Mesenchymal stem cell (in vitro differentiated cells and primary cell): ENCODE data around the gene G3BP2.

Experiments used
- DNase-seq: peaks from one replicate; pipeline ENCODE4 v3.0.0-alpha.2; 2013
- H2AFZ ChIP-seq: one replicate; pipeline ENCODE4 v1.6.1; 2013; ENCODE audit warnings: low read depth, mild to moderate bottlenecking, control low read depth, inconsistent platforms, low read length, moderate library complexity
- H2AK5ac ChIP-seq: 2 replicates; pipeline ENCODE4 v1.6.1; 2013; ENCODE audit warnings: low read length, moderate library complexity, mild to moderate bottlenecking, inconsistent platforms; ENCODE audit not compliant: severe bottlenecking
- H2BK120ac ChIP-seq: one replicate; pipeline ENCODE4 v1.6.1; 2013; ENCODE audit warnings: low read depth, mild to moderate bottlenecking, inconsistent platforms, low read length, moderate library complexity
- H2BK12ac ChIP-seq, 2 experiments: one replicate each; pipeline ENCODE4 v1.6.1; 2013; ENCODE audit warnings: inconsistent platforms in 2 of 2, low read length in 2 of 2, mild to moderate bottlenecking in 2 of 2, moderate library complexity in 2 of 2, control low read depth in 1 of 2
- H2BK15ac ChIP-seq: one replicate; pipeline ENCODE4 v1.6.1; 2013; ENCODE audit warnings: mild to moderate bottlenecking, low read depth, inconsistent platforms; ENCODE audit not compliant: poor library complexity, severe bottlenecking
- H2BK5ac ChIP-seq: 2 replicates; pipeline ENCODE4 v1.6.1; 2013; ENCODE audit warnings: low read depth, mild to moderate bottlenecking, low read length, control low read depth, inconsistent platforms; ENCODE audit not compliant: poor library complexity, severe bottlenecking
- H3K14ac ChIP-seq, 2 experiments: one replicate each; pipeline ENCODE4 v1.6.1; 2013; ENCODE audit warnings: inconsistent platforms in 2 of 2, low read length in 2 of 2, control low read depth in 1 of 2, mild to moderate bottlenecking in 1 of 2, moderate library complexity in 1 of 2
- H3K18ac ChIP-seq, 2 experiments: one replicate each; pipeline ENCODE4 v1.6.1; 2013; ENCODE audit warnings: inconsistent platforms in 2 of 2, low read length in 2 of 2, control low read depth in 1 of 2, low read depth in 1 of 2, mild to moderate bottlenecking in 1 of 2
- H3K23ac ChIP-seq, 2 experiments: one replicate each; pipeline ENCODE4 v1.6.1; 2013; ENCODE audit warnings: inconsistent platforms in 2 of 2, low read length in 2 of 2, mild to moderate bottlenecking in 2 of 2, moderate library complexity in 2 of 2, control low read depth in 1 of 2
- H3K27ac ChIP-seq: 2 replicates; pipeline ENCODE4 v1.5.1; 2013; ENCODE audit warnings: mild to moderate bottlenecking, moderate library complexity, low read length, control low read depth, inconsistent platforms; ENCODE audit not compliant: poor library complexity, severe bottlenecking
- H3K27me3 ChIP-seq, 2 experiments: 2 replicates each; pipeline versions ENCODE4 v1.6.1 to v1.7.0; 2013; ENCODE audit warnings: low read length in 2 of 2, mild to moderate bottlenecking in 2 of 2, moderate library complexity in 2 of 2, control low read depth in 1 of 2, inconsistent platforms in 1 of 2; ENCODE audit not compliant: control insufficient read depth in 1 of 2, insufficient read depth in 1 of 2
- H3K36me3 ChIP-seq, 2 experiments: 2 replicates each; pipeline versions ENCODE4 v1.6.1 to v1.7.0; 2013; ENCODE audit warnings: low read length in 2 of 2, control low read depth in 1 of 2, inconsistent platforms in 1 of 2, low read depth in 1 of 2, mild to moderate bottlenecking in 1 of 2; ENCODE audit not compliant: insufficient read depth in 2 of 2, control insufficient read depth in 1 of 2
- H3K4ac ChIP-seq, 2 experiments: one replicate each; pipeline ENCODE4 v1.6.1; 2013; ENCODE audit warnings: inconsistent platforms in 2 of 2, low read length in 2 of 2, mild to moderate bottlenecking in 2 of 2, moderate library complexity in 2 of 2, control low read depth in 1 of 2, low read depth in 1 of 2
- H3K4me1 ChIP-seq: 2 replicates; pipeline ENCODE4 v1.6.1; 2013; ENCODE audit warnings: low read depth, low read length, control low read depth; ENCODE audit not compliant: control insufficient read depth, insufficient read depth
- H3K4me2 ChIP-seq: 2 replicates; pipeline ENCODE4 v1.6.1; 2013; ENCODE audit warnings: low read length, mild to moderate bottlenecking, inconsistent platforms; ENCODE audit not compliant: poor library complexity, severe bottlenecking
- H3K4me3 ChIP-seq, 2 experiments: 2 replicates each; pipeline versions ENCODE4 v1.5.1 to v1.7.0; 2013; ENCODE audit warnings: low read length in 2 of 2, mild to moderate bottlenecking in 2 of 2, control low read depth in 1 of 2, low read depth in 1 of 2; ENCODE audit not compliant: insufficient read depth in 1 of 2
- H3K79me1 ChIP-seq: replicated peaks from 2 replicates; pipeline ENCODE4 v1.6.1; 2013; ENCODE audit warnings: mild to moderate bottlenecking, control low read depth, low read length, inconsistent platforms; ENCODE audit not compliant: poor library complexity, severe bottlenecking
- H3K9ac ChIP-seq: 2 replicates; pipeline ENCODE4 v1.7.0; 2013; ENCODE audit warnings: mild to moderate bottlenecking, low read length, moderate library complexity
- H3K9me3 ChIP-seq: 2 replicates; pipeline ENCODE4 v1.7.0; 2013; ENCODE audit warnings: mild to moderate bottlenecking, low read length; ENCODE audit not compliant: control insufficient read depth
- H4K8ac ChIP-seq: one replicate; pipeline ENCODE4 v1.6.1; 2013; ENCODE audit warnings: inconsistent platforms, mild to moderate bottlenecking, low read length, moderate library complexity
- H4K91ac ChIP-seq: one replicate; pipeline ENCODE4 v1.6.1; 2013; ENCODE audit warnings: mild to moderate bottlenecking, low read length, inconsistent platforms
- WGBS: methylation state at CpG from one replicate; pipeline ENCODE4 v1.1.7; 2013; ENCODE audit warnings: mixed read lengths; 5-methylcytosine and 5-hydroxymethylcytosine counted together

G3BP2 gene

DNA sequence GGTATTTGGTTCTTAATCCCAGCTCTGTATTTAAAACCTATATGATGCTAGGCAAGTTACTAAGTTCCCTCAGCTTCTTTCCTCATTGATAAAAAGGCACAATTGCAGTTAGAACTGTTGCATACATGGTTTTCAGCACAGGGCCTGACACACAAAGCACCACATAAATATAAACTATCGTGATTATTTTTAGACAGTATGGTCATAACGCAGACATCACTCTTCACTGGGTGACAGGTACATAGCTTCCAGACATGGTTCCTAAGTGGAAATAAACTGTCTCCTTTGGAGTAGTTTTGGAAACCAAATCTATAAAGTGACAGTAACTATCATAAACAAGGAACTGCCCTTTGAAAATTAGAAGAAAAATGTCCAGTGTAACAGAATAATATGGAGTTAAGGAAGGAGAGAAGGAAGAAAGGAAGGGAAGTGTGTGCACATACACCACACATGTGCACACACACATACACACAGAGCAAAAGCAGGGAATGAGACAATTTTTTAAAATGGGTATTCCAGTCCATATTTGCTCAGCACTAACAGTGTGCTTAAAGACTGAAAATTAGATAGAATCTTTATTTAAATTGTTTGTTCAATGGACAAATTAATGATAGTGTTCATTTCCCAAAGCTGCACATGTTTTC lies 12.5 kb upstream of the G3BP2 start:
- Histone ChIP-seq H3K4me2 (no peak overlapping the region), H2AFZ (no peak overlapping the region), H3K9ac (no peak overlapping the region), H2BK15ac (no peak overlapping the region), H2BK12ac (no peak overlapping the region), H3K23ac (no peak overlapping the region), H2BK5ac (no peak overlapping the region), H3K27ac (no peak overlapping the region), H3K27me3 (no peaks in the 10 kb centered on the region), H2AK5ac (no peak overlapping the region), H4K8ac (no peak overlapping the region), H3K9me3 (no peaks in the 10 kb centered on the region), H3K4me1 (no peaks in the 10 kb centered on the region), H3K4ac (no peak overlapping the region), H3K18ac (no peak overlapping the region), H4K91ac (no peak overlapping the region), H3K36me3 (peaks cover 0 to 3% of the 10 kb centered on the region in 2 experiments), H3K4me3 (no peak overlapping the region), H2BK120ac (no peak overlapping the region), H3K79me1 (peaks cover 9% of the 10 kb centered on the region), H3K14ac (no peak overlapping the region)
- WGBS: 80% methylated on average over 1 of the region's 2 CpGs
- DNase-seq: no peak

DNA sequence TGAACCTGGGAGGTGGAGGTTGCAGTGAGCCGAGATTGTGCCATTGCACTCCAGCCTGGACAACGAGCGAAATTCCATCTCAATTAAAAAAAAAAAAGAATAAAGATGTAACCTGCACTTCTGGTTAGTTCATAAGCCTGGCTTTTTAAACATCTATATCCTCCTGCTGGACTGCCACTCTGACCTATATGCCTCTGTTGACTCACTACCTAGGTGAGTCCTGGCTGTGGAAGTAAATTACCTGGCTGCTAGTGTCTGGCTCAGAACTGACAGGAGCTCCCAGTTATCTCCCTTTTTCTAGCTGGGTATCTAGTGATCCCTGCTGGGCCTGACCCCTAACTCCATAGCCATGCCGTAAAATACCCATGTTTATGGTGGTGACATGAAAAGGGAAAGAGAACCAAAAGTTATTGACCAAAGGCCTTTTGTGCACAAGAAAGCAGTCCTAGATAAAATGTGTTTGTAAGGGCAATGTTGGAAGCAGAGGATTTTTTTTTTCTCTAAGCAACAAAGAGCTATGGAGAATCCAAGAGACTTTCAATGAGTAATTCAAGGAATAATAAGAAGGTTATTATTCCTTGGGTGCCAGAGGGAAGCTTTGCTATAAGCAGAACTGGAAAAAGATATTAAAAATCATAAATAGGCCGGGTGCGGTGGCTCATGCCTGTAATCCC lies 10.4 kb upstream of the G3BP2 start:
- no peak overlapping the region for H3K4me2 ChIP-seq
- WGBS: 96% methylated on average over 3 of the region's 6 CpGs

GRCh38 chr4:75679876-75680575 lies 6.8 kb upstream of the G3BP2 start:
- H3K23ac ChIP-seq: no peak overlapping the region
- H3K79me1 ChIP-seq: peaks cover 10% of the 10 kb centered on the region
- no peak overlapping the region for H3K4me3 ChIP-seq
- H2AK5ac ChIP-seq: no peak overlapping the region
- WGBS: 87% methylated on average over 2 of the region's 3 CpGs
- no peak overlapping the region for H2BK15ac ChIP-seq
- no peak overlapping the region for H3K9ac ChIP-seq
- no peak overlapping the region for H3K4ac ChIP-seq
- no peak overlapping the region for H2BK5ac ChIP-seq
- H3K27ac ChIP-seq: no peak overlapping the region
- no peak overlapping the region for H3K4me2 ChIP-seq
- H3K27me3 ChIP-seq: no peaks in the 10 kb centered on the region
- no peaks in the 10 kb centered on the region for H3K36me3 ChIP-seq
- H3K4me1 ChIP-seq: no peaks in the 10 kb centered on the region
- H4K91ac ChIP-seq: no peak overlapping the region
- no peak overlapping the region for H4K8ac ChIP-seq
- H3K18ac ChIP-seq: no peak overlapping the region
- no peak overlapping the region for H2AFZ ChIP-seq
- no peak overlapping the region for H2BK120ac ChIP-seq
- H3K14ac ChIP-seq: no peak overlapping the region
- DNase-seq: no peak
- H3K9me3 ChIP-seq: no peaks in the 10 kb centered on the region
- no peak overlapping the region for H2BK12ac ChIP-seq

More for the DNA sequence above, 10.4 kb upstream of the G3BP2 start:
- Histone ChIP-seq H3K4ac (no peak overlapping the region), H3K23ac (no peak overlapping the region), H3K9me3 (no peaks in the 10 kb centered on the region), H3K9ac (no peak overlapping the region), H2BK5ac (no peak overlapping the region), H3K79me1 (peaks cover 6% of the 10 kb centered on the region), H2AFZ (no peak overlapping the region), H3K4me3 (no peak overlapping the region), H3K36me3 (no peaks in the 10 kb centered on the region), H2AK5ac (no peak overlapping the region), H4K91ac (no peak overlapping the region), H2BK12ac (no peak overlapping the region), H3K18ac (no peak overlapping the region), H2BK120ac (no peak overlapping the region), H4K8ac (no peak overlapping the region), H3K27ac (no peak overlapping the region), H3K4me1 (no peaks in the 10 kb centered on the region), H3K14ac (no peak overlapping the region), H3K27me3 (no peaks in the 10 kb centered on the region), H2BK15ac (no peak overlapping the region)
- no peak for DNase-seq

DNA sequence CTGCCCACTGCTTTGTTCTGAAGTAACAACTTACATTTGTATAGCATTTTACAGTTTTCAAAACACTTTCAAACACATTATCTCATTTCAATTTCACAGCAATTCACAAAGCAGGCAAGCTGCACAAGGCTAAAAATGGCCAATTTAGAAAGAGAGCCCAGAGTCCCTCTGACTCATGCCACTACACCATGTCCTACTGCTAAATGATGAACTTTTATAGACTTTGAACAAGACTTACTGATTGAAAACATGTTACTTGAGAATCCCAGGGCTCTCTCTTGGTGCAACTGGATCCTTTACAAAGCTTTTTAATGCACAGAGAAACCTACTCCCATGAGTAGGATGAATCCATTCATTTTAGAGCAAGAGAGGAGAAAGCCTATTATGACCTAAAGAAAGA lies 5.8 kb upstream of the G3BP2 start:
- no peaks in the 10 kb centered on the region for H3K36me3 ChIP-seq
- no peak overlapping the region for H4K8ac ChIP-seq
- no peak overlapping the region for H3K27ac ChIP-seq
- H3K9ac ChIP-seq: no peak overlapping the region
- no peak overlapping the region for H2AFZ ChIP-seq
- no peak overlapping the region for H2AK5ac ChIP-seq
- no peak overlapping the region for H3K4ac ChIP-seq
- H3K23ac ChIP-seq: no peak overlapping the region
- no peaks in the 10 kb centered on the region for H3K27me3 ChIP-seq
- H2BK15ac ChIP-seq: no peak overlapping the region
- H3K4me1 ChIP-seq: no peaks in the 10 kb centered on the region
- H2BK12ac ChIP-seq: no peak overlapping the region
- no peaks in the 10 kb centered on the region for H3K9me3 ChIP-seq
- H3K4me2 ChIP-seq: no peak overlapping the region
- no peak overlapping the region for H3K14ac ChIP-seq
- H2BK5ac ChIP-seq: no peak overlapping the region
- no peak for DNase-seq
- no peak overlapping the region for H3K4me3 ChIP-seq
- no peak overlapping the region for H2BK120ac ChIP-seq
- H3K18ac ChIP-seq: no peak overlapping the region
- H4K91ac ChIP-seq: no peak overlapping the region
- H3K79me1 ChIP-seq: peaks cover 12% of the 10 kb centered on the region
